Fibroblast of skin of scalp (primary cell): ENCODE results near the gene CD247. TPM values are rescaled to one million over a fixed set of nuclear protein-coding genes. Genes with fewer than 3 reads are reported as not detected.
A peak's percentile ranks its signal among the peaks of the same experiment; 100 is the strongest.
"Not testable (repeated sequence)": the region's sequence is repeated elsewhere in the genome, so short reads cannot be mapped to it uniquely, and the experiment has no call there.

Experiments used
- DNase-seq: peaks from one replicate; pipeline ENCODE4 v3.0.0-alpha.2; 2013
- polyA plus RNA-seq, 2 experiments: library from polyadenylated mRNA; unstranded; fragments of 120-200 nt; gene quantifications; one replicate each; pipeline ENCODE4 v1.2.1, GENCODE V29; 2013; ENCODE audit not compliant: insufficient read length in 2 of 2

CD247 gene
- not detected for polyA plus RNA-seq (2013, experiment 1 of 2; ENCODE audit: insufficient read length)
- polyA plus RNA-seq (2013, experiment 2 of 2; ENCODE audit: insufficient read length): not detected

DNA sequence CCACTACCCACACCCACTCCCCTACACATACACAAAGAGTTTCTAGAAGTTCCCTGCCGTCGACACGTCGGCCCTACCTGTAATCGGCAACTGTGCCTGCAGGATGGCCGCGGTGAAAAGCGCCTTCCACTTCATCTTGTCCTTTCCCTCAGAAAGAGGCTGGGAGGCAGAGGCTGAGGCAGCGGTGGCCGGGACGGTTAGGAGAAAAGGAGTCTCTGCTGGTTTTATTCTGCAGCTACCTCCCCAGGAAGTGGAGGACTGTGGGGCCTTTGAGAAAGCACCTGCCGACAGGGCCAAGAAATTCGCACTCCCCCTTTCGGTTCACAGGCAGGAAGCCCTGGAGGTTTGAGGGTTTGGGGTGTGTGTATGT lies at the start of gene CD247:
Gene CD247 (minus strand): TSS at position 199 of the 370 bp plus-strand sequence. CDS start 64 bp downstream, at position 135.
- no peak for DNase-seq

- no peak for DNase-seq
Measured at GRCh38 chr1:167567663-167568062, 49.3 kb upstream of the CD247 start.

GRCh38 chr1:167566766-167567165 lies 48.4 kb upstream of the CD247 start:
- DNase-seq: no peak

DNA sequence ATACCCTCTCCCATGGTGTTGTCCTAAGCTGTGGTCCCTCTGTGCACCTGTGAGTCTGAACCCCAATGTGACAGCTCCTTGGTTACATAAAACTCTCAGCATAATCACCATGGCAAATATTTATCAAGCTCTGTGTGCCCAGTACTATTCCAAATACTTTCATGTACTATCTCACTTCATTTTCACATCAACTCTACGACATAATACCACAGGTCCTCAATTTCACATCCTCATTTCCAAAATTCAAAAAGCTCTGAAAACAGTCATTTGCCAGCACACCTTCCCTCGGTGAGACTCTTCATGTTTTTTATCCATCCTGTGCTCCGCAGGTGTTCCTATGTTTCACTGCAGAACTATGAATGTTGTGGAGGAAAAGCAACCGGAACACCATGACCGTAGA lies 47.6 kb upstream of the CD247 start:
- no peak for DNase-seq

GRCh38 chr1:167564612-167565270 lies 46.4 kb upstream of the CD247 start:
- DNase-seq: peak; percentile 25

- no peak for DNase-seq
Measured at GRCh38 chr1:167563579-167564246, 45.4 kb upstream of the CD247 start.

DNA sequence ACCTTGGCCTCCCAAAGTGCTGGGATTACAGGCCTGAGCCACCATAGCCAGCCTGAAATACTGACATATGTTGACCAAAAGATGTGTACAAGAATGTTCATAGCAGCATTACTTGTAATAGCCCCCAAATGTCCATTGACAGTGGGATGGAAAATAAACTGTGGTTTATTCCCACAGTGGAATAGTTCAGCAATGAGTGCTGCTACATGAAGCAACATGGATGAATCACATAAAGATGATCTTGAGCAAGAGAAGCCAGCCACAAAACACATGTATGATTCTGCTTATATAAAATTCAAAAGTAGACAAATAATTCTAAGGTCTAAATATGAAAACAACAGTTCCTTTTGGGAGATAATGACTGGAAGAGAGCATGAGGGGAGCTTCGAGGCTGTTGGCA lies 44.4 kb upstream of the CD247 start:
- peak; percentile 34 for DNase-seq

GRCh38 chr1:167561753-167562152 lies 43.4 kb upstream of the CD247 start:
- no peak for DNase-seq

DNA sequence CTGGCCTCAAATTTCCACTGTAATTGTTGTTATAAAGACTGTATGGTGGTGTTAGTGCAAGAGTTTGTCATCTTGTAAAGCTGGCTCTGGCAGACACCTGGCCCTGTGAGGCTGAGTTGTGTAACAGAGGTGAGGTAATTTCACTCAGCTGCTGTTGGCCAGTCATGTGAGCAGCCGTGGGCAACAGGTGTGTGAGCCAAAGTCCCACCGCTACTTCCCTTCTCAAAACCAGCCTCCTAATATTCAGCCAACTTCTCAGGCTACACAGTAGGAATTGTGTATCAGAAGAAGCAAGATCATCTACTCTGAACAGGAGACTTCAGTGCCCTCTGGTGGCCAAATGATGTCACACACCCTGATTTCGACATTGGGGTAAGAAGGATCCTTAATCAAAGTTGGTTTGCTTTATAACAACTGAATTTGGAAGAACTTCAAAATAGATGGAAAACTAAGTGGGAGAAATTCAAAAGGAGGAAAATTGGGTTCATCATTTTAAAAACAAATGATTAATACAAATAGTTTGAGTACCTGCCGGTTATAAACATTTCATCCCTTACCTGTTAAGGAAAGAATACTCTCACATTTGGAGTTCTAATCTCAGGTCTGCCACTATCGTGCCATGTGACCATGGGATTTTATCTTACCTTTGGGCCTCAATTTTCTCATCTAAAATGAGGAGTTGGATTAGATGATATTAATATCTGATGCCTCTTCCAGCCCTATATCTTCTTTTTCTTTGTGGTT lies 37.8 kb upstream of the CD247 start:
- DNase-seq: peak; percentile 67

GRCh38 chr1:167555072-167555471 lies 36.7 kb upstream of the CD247 start:
- DNase-seq: not testable (repeated sequence)

- DNase-seq: no peak
Measured at GRCh38 chr1:167554028-167554779, 35.9 kb upstream of the CD247 start.

- peak; percentile 88 for DNase-seq
Measured at GRCh38 chr1:167553136-167554027, 35.1 kb upstream of the CD247 start, which contains the start of gene CREG1. Gene CREG1 (minus strand): TSS chr1:167553762.

GRCh38 chr1:167551362-167551761 lies 33.0 kb upstream of the CD247 start:
- no peak for DNase-seq

DNA sequence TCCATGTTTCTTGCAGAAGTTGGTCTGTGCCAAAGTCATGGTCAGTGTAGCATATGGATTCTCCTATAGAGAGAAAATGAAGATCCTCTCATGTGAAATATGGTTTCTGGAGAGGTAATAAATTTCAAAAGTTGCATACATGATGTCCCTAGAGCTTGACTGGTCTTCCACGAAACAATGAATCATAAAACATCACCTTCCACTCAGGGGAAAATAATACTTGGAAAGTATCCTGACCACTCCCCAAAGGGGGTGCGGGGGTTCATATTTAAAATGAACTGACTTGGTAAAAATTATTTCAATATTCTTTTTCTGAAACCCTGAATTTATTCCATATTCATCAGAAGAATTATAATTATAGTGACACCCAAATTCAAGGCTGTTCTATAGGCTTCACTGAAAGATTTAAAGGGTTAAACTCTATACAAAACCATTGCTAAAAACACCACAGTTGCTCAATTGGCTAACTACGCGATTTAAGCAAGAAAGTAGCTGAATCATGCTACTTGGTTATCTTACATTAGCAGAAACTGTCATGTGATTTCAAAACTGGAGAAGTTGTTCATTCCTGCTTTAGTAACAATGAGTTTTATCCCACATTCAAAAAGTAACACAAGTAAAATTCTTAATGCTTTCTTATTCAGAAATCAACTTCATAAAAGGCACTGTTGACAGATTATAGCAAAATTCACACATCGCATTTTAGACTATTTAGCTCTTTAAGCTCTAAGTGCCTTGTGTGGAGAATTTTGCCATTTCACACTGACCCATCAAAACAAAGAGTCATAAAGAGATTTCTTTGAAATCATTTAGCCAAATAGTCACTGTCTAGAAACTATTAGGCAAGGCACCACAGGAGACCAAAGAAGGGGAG lies 30.0 kb upstream of the CD247 start:
- no peak for DNase-seq

GRCh38 chr1:167546935-167547334 lies 28.6 kb upstream of the CD247 start:
- DNase-seq: no peak

- no peak for DNase-seq
Measured at GRCh38 chr1:167545349-167545748, 27.0 kb upstream of the CD247 start.

- DNase-seq: no peak
Measured at GRCh38 chr1:167544447-167545093, 26.2 kb upstream of the CD247 start.

DNA sequence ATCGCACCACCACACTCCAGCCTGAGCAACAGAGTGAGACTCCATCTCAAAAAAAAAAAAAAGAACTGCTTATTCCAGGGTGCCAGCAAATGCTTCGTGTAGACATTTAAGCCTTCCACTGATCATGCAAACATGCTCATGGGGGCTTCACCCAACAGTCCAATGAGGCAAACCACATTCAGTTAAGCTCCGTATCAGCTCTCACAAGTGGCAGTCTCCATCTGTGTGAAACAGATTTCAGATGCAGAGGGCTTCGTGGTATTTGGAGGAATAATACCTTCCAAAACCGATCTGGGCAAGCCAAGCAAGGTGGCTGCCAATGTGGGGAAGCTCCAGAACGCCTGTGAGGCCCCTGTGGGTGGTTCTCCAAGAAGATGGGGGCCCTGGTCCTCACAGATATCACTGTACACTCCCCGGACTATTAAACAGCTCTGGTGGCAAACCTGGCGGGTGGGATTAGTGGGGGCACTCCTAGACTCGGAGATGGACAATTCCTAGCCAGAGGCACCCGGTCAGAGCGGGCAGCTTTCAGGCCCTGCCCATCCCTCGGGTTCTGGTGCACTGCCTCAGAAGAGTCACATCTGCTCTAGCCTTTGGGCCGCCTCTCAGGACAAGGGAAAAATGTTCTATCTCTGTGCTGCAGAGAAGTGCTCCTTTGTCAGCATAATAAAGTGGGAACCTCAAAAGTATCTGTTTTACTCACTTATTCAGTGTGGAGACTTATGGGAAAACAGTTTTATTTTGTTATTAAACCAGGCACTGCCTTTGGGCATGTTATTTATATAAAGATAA lies 25.1 kb upstream of the CD247 start:
- no peak for DNase-seq
